Prostate gland (tissue), 2 donors: ENCODE data around the gene OR52E4. TPM values are rescaled to one million over a fixed set of nuclear protein-coding genes. Genes with fewer than 3 reads are reported as not detected.

Source experiments
- DNase-seq: peaks from one replicate; pipeline ENCODE4 v3.0.0-alpha.2; 2019; ENCODE audit warnings: low spot score
- H3K27ac ChIP-seq, 2 donors: fragments of 200-600 bp; sonication (generic); 2 replicates each; pipeline ENCODE4 v1.5.1; 2017 to 2019
- H3K27me3 ChIP-seq: fragments of 200-600 bp; sonication (generic); replicated peaks from 2 replicates; pipeline ENCODE4 v1.5.1; 2019; ENCODE audit not compliant: insufficient read depth
- H3K36me3 ChIP-seq, 2 donors: fragments of 200-600 bp; sonication (generic); 1 replicate in 1 of 2; 2 replicates in 1 of 2; pipeline versions ENCODE4 v1.5.1 to v1.8.1; 2017 to 2019
- H3K4me1 ChIP-seq: fragments of 200-600 bp; sonication (generic); replicated peaks from 2 replicates; pipeline ENCODE4 v1.5.1; 2019
- H3K4me3 ChIP-seq, 2 donors: fragments of 200-600 bp; sonication (generic); 2 replicates each; pipeline ENCODE4 v1.5.1; 2017 to 2019
- H3K9me3 ChIP-seq: fragments of 200-600 bp; sonication (generic); 2 replicates; pipeline ENCODE4 v1.5.1; 2017
- CTCF ChIP-seq, 4 experiments: fragments of 200-600 bp in 2 of 4; fragments of 450-650 bp in 2 of 4; sonication (generic) in 2 of 4; IDR thresholded peaks; 1 replicate in 3 of 4; 2 replicates in 1 of 4; pipeline ENCODE4 v1.5.1; 2016 to 2019; ENCODE audit warnings: antibody characterized with exemption in 4 of 4, mild to moderate bottlenecking in 2 of 4, moderate library complexity in 2 of 4
- POLR2A ChIP-seq: fragments of 450-650 bp; IDR thresholded peaks from one replicate; pipeline ENCODE4 v1.6.1; 2016; ENCODE audit warnings: antibody characterized with exemption, mild to moderate bottlenecking
- POLR2AphosphoS5 ChIP-seq: sonication (generic); formaldehyde crosslinking; IDR thresholded peaks from one replicate; pipeline ENCODE4 v1.6.1; 2017; ENCODE audit warnings: antibody characterized with exemption
- WGBS: methylation state at CpG from one replicate; pipeline ENCODE4 v1.1.5; 2018; 5-methylcytosine and 5-hydroxymethylcytosine counted together
- intact Hi-C: fragments of 100-400 bp; cut with DNase I; formaldehyde crosslinking; loops from one replicate; pipeline ENCODE4 v1.14.2; 2022
- total RNA-seq, 2 donors: library from RNA; depleted of rRNA; stranded (reverse); fragments of >200 nt; gene quantifications; one replicate each; pipeline ENCODE4 v1.1.0, GENCODE V29; 2016

The OR52E4 gene
- total RNA-seq, 2 donors from 2014 or later = not detected

- H3K9me3 ChIP-seq = no peaks in the 10 kb centered on the region
- TF ChIP-seq POLR2A (no peak), POLR2AphosphoS5 (no peak), CTCF (IDR thresholded peaks at IDR 0.05) (no peak)
- intact Hi-C loops = no loop called here
- no peaks in the 10 kb centered on the region for H3K36me3 ChIP-seq
- no peak overlapping the region for H3K27ac ChIP-seq
- no peak overlapping the region for H3K4me3 ChIP-seq
- no peaks in the 10 kb centered on the region for H3K27me3 ChIP-seq
- 92% methylated on average over 8 of the region's 8 CpGs for WGBS
- DNase-seq = no peak
- H3K4me1 ChIP-seq = no peaks in the 10 kb centered on the region
Measured at GRCh38 chr11:5931061-5931460, 50.6 kb downstream of the OR52E4 start.

DNA sequence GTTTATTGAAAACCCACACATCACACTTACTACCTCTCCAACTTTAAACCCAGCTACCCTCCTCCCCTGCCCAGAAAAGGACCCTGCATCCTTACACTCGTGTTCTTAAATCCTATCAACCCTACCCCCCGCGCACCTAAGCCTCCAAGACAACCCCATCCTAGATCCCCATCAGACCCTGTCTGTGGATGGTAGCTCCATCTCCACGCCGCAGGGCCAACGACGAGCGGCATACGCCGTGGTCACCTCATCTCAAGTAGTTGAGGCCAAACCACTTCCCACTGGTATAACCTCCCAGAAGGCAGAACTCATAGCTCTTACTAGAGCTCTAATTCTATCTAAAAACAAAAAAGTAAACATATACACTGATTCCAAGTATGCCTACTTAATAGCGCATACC lies 52.2 kb downstream of the OR52E4 start:
- no peaks in the 10 kb centered on the region for H3K27me3 ChIP-seq
- 96% methylated on average over 11 of the region's 11 CpGs for WGBS
- DNase-seq = no peak
- no peak overlapping the region for H3K4me3 ChIP-seq
- intact Hi-C loops = no loop called here
- H3K9me3 ChIP-seq = no peaks in the 10 kb centered on the region
- H3K36me3 ChIP-seq = no peaks in the 10 kb centered on the region
- no peak for TF ChIP-seq POLR2AphosphoS5
- TF ChIP-seq CTCF (IDR thresholded peaks at IDR 0.05) = no peak
- no peak for TF ChIP-seq POLR2A
- no peaks in the 10 kb centered on the region for H3K4me1 ChIP-seq
- H3K27ac ChIP-seq = no peak overlapping the region

DNA sequence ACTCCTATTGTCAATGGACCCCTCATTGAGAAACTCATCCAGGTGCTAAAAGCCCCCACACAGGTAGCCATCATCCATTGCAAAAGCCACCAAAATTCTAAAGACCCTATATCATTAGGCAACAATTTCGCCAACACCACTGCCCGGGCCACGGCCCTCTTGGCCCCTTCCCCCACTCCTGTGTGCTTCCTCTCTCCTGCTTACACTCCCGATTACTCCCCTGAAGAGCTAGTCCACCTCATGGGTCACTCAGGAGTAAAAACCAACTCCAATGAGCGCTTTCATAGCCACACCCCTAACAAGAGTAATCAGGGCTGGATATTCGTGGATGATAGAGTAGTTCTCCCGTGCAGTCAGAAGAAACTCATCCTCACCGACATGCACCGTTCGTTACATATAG lies 52.7 kb downstream of the OR52E4 start:
- no peaks in the 10 kb centered on the region for H3K9me3 ChIP-seq
- no peak for DNase-seq
- H3K4me1 ChIP-seq = no peaks in the 10 kb centered on the region
- no peak overlapping the region for H3K27ac ChIP-seq
- no peaks in the 10 kb centered on the region for H3K36me3 ChIP-seq
- no peak overlapping the region for H3K4me3 ChIP-seq
- intact Hi-C loops = no loop called here
- no peak for TF ChIP-seq CTCF (IDR thresholded peaks at IDR 0.05)
- no peak for TF ChIP-seq POLR2AphosphoS5
- no peak for TF ChIP-seq POLR2A
- no peaks in the 10 kb centered on the region for H3K27me3 ChIP-seq
- WGBS = 94% methylated on average over 10 of the region's 10 CpGs

Other genes with a start within 250 kb of the OR52E4 start
- gene TRIM5, start 195.6 kb upstream of the OR52E4 start, total RNA-seq = 10 to 100 TPM; 17.4 to 36.9 TPM
- gene TRIM22, start 190.8 kb upstream of the OR52E4 start, total RNA-seq = 10 to 100 TPM; 32.8 to 47.4 TPM
- not detected for gene OR56B1, start 144.2 kb upstream of the OR52E4 start, total RNA-seq
- gene OR52N4, start 126.4 kb upstream of the OR52E4 start, total RNA-seq = not detected
- not detected for gene OR52N5, start 97.3 kb upstream of the OR52E4 start, total RNA-seq
- gene OR52N1, start 89.4 kb upstream of the OR52E4 start, total RNA-seq = not detected
- gene OR52N2, start 71.7 kb upstream of the OR52E4 start, total RNA-seq = not detected
- gene OR52E6, start 38.7 kb upstream of the OR52E4 start, total RNA-seq = not detected
- not detected for gene OR52E8, start 22.9 kb upstream of the OR52E4 start, total RNA-seq
- gene OR52E5, start 12.6 kb downstream of the OR52E4 start, total RNA-seq = not detected
- under 1 TPM in 1 of 2 donors, not detected in 1; 0.11 TPM for gene OR56A3, start 61.6 kb downstream of the OR52E4 start, total RNA-seq
- not detected for gene OR56A5, start 87.9 kb downstream of the OR52E4 start, total RNA-seq
- not detected for gene OR52L1, start 106.4 kb downstream of the OR52E4 start, total RNA-seq
- gene OR56A4, start 126.3 kb downstream of the OR52E4 start, total RNA-seq = not detected
- not detected for gene OR56A1, start 150.1 kb downstream of the OR52E4 start, total RNA-seq
- gene OR56B4, start 227.1 kb downstream of the OR52E4 start, total RNA-seq = not detected